ENCODE measurements around the gene PIPOX.
"Not testable (repeated sequence)": the region's sequence is repeated elsewhere in the genome, so short reads cannot be mapped to it uniquely, and the experiment has no call there.

DNA sequence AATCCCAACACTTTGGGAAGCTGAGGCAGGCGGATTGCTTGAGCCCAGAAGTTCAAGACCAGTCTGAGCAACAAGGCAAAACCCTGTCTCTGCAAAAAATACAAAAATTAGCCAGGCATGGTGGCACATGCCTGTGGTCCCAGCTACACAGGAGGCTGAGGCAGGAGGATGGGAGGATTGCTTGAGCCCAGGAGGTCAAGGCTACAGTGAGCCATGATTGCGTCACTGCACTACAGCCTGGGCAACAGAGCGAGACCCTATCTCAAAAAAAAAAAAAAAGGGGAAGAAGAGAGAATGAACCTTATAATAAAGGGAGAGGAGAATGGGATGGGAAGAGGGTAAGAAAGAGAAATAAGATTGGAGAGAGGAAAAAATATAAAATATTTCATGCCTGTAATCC lies 45.8 kb downstream of the PIPOX start:
- not testable (repeated sequence) for TF ChIP-seq CTCF (IDR thresholded peaks at IDR 0.05; ENCODE audit: low read length); EZH2 (IDR thresholded peaks at IDR 0.05; ENCODE audit: borderline replicate concordance, low read length)
